ENCODE results near the gene ECEL1.

Gene ECEL1

GRCh38 chr2:232497348-232497747 lies 9.7 kb upstream of the ECEL1 start:
- DNase-seq, result no peak

DNA sequence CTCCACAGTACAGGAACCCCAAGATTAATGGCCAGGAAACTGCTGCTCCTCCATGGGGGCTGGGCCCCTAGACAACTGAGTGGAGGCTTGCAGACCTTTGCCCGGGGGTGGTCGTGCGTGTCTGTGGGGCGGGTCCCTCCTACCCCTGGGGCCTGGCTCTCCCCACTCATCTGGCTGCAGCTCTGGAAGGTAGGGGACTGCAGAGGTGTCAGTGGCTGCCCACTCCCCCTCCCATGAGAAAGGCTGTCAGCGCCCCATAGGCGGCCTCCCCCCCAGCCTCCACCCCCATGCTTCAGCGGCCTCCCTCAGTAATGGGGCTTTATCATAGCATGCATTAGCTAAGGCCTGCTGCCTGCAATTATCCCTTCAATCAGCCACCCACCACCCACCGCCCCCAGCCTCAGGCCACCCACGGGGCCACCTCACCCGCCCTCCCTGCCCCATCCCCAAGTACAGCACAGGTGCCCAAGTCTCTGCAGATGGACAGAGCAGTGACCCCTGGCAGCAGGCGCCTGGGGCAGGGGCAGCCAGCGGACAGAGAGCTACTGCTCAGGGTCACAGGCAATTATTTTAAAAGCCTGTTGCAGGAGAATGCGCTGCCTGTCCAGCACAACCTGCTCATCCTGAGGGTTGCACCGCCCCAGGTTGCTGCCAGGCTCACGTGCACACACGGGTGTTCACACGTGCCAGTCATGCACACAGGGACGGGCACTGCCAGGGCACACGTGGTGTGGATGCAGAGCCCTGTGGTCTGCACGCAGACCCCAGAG lies 9.1 kb upstream of the ECEL1 start:
- no peak for DNase-seq

DNA sequence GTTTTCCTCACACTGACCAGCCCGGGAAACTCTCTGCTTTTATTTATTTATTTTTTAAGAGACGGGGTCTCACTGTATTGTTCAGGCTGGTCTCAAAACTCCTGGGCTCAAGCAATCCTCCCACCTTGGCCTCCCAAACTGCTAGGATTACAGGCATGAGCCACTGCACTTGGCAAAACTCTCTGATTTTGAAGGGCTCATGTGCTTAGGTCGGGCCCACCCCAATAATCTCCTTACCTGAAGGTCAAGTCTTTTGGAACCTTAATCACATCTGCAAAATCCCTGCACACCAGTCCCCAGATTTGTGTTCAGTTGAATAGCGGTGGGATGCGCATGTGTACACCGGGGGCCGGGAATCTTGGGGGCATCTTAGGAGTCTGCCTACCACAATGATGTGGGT lies 7.7 kb upstream of the ECEL1 start:
- DNase-seq, result no peak

- DNase-seq, result no peak
These were observed 6.9 kb upstream of the ECEL1 start for GRCh38 chr2:232494542-232494941.

- DNase-seq, result no peak
These were observed 6.3 kb upstream of the ECEL1 start for GRCh38 chr2:232493701-232494474.

GRCh38 chr2:232492963-232493700 lies 5.5 kb upstream of the ECEL1 start:
- no peak for DNase-seq

DNA sequence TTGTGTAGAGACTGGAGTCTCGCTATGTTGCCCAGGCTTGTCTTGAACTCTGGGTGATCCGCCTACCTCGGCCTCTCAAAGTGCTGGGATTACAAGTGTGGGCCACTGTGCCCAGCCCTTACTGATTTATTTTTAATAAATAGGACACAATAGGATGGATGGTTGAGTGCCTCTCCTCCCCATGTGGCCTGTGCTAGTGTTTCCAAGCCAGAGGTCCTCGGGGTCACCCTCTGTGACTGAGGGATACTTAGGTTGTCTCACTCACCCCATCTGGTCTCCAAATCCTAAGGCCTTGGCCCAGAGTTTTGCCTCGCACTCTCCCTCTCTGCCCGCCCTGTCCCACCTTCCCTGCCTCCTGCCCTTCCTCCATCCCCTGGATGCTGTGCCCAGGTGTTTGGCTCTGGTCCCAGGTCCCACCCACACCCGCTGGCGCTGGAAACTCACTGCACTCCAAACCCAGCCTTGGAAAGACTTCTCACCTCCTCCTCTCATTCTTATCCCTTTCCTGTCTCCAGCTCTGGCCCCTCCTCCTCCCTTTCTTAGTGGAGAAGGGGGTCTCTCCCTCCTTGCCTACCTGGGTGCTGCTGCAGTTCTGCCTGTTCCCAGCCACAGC lies 4.7 kb upstream of the ECEL1 start:
- no peak for DNase-seq

GRCh38 chr2:232491139-232491780 lies 3.6 kb upstream of the ECEL1 start:
- no peak for DNase-seq

DNA sequence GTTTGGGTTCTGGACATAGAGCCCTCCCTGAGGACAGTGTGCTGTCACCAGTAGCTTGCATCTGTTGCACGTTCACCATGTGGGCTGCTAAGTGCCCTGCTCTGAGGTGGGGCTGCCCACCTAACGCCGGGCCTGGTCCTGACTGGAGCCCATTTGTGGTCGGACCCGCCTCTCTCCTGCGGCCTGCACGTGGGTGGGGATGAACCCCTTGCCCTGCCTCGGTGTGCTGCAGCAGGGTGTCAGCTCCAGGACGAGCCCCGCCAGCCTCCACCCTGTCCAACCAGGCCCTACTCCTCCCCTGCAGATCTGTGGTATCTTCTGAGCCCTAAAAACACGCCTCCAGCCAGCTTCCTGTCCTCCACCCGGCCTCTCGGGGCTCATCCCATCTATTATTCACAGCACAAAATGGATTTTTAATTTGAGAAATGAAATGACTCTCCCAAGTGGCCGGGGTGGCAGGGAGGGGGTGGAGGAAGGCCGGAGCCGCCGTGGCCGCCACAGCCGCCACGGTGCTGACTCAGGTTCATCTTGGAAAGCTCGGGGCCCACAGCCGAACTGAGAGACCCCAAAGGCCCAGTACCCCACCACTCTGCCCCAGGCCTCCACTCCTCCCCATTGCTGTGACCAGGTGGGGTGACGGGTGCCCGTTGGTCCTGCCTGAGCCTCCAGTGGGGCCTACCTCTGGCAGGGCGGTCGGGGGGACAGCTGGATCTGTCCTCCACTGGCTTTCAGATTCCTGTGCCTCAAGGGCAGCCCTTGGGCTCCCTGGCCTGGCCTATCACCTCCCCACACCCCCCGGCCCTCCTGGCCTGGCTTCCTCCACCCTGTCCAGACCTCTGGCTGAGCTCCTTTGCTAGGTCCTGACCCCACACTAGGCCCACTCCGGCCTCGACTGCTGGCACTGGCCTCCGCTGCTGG lies 2.8 kb upstream of the ECEL1 start:
- DNase-seq, result no peak

DNA sequence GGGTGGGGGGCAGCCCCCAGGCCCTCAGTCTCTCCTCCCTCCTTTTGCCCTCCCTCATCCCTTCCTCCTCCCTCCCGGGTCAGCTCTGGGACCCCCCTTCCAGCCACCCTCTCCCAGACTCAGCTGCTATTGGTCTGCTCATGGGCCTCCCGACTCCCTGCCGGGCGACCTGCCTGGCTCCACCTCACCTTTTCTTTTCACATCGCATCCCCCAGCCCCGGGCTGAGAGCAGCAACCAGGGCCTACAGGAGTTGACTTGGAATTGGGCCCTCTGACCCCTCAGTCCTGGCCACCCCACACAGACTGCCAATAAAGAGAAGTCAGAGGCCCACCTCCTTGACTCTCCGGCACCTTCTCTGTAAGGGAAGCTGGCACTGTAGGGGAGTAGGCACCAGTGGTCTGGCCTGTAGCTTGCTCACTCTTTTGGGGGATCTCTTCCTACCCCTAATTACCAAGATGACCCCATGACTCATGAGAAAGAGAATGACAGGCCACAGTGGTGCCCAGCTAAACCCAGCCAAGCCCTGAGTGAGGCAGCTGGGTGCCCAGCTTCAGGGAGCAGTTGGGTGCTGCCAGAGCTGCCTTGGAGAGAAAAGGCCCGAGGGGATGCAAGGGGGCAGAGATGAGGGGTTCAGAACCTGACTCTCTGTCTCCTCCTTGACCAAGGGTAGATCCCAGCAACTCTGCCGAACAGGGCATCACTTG lies 2.0 kb upstream of the ECEL1 start:
- DNase-seq, result no peak

DNA sequence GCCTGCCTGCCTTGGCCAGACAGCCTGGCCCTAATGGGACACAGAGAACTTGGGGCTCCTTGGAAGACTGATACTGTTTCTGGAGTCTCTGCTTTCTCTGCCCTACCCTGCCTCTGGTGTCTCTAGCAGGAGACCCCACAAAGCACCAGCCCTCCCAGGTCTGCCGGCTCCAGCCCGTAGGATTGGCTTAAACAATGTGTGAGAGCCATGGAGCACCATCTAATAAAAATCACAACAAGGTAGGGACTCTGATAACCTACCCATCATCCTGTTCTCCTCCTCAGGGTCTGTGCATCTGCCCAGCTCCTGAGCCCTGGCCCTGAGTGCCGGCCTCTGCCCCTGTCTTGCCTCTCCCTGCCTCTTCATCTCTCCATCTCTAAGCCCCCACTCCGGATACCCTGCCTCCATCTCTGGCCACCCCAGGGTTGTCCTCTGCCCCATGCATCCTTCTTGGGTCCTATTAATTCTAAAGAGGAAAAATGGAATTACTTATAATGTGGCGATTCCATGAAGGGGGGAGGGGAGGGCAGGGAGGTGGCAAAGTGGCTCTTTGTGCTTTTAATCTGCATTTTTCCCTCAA lies 1.2 kb upstream of the ECEL1 start:
- DNase-seq, result no peak

DNA sequence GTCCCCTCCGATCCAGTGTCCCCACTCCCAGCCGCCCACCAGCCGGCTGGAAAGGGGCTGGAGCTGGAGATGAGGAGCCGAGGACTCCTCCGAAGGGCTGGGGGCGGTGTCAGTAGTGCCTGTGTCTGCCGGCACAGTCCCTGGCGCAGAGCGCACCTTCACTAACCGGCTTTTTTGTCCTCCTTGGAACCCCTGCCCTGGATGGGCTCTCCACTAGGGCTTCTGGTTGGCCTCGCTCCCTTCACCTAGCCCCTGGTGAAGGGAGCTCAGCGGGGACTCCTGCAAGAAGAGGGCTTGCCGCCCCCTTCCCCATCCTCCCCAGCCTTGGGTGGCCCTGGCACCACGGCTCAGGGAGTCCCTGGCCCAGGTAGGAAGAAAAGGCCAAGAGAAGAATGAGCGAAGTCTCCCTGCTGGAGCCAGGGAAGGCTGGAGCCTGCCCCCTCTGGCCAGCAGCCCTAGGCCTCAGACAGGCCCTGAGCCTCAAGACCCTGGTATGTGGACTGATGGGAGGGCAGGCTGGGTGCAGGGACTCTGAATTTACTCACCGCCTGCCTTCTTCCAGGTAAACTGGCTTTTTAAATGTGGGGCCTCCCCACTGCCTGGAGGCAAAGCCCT lies 570 bp upstream of the ECEL1 start:
- DNase-seq, result no peak

DNA sequence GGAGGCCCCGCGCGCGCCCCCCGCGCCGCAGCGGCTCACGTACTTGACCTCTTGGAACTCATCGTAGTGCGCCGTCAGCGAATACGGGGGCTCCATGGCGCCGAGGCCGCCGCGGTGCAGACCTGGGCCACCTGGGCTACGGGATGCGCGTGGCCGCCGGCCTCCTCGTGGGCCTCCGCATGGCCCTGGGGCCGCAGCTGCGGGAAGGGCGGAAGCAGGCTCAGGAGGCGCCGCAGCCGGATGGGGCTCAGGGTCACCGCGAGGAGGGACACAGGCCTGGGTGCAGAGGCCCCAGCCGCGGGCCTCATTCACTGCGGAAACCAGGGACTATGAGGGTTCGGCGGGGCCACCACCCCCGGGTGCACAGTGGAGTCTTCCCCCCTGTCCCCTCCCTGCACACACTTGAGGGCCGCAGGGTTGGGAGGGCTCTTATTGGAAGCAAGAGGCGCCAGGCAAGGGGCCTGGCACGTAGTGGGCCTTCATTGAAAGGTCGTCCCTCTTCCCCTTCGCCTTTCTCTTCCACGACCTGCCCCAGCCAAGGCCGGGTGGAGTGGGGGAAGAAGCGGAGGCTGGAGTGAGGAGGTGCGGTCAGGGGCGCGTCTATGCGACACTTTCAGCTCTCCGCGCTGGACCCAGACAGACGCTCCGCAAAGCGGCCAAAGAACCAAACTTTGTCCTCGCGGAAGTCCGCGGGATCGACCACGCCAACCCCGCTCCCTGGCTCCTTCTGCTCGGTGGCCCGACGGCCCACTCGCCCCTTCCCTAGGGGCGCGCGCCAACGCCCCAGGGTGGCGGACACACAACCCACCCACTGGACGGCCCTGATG lies 863 bp downstream of the ECEL1 start:
- no peak for DNase-seq

GRCh38 chr2:232485757-232486557 lies 1.7 kb downstream of the ECEL1 start:
- DNase-seq, result no peak

DNA sequence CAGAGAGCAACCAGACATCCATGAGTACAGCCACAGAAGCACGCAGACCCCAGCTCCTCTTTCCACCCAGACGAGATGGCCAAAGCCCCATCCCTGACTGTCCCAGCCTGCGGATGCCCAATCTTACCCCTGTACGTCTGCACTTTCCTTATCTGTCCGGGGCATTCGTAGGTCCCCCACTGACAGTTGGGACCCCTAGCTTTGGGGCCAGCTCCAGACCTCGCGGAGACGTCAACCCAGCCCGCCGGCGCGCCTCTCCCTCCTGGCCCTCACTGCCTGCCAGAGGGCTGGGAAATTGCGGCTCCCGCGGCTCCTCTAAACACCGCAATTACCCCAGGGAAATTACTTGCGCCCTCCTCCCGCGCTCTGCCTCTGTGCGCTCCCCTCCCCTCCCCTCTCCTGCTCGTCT lies 2.3 kb downstream of the ECEL1 start:
- DNase-seq, result no peak

- no peak for DNase-seq
These were observed 2.8 kb downstream of the ECEL1 start for GRCh38 chr2:232484628-232485347.

DNA sequence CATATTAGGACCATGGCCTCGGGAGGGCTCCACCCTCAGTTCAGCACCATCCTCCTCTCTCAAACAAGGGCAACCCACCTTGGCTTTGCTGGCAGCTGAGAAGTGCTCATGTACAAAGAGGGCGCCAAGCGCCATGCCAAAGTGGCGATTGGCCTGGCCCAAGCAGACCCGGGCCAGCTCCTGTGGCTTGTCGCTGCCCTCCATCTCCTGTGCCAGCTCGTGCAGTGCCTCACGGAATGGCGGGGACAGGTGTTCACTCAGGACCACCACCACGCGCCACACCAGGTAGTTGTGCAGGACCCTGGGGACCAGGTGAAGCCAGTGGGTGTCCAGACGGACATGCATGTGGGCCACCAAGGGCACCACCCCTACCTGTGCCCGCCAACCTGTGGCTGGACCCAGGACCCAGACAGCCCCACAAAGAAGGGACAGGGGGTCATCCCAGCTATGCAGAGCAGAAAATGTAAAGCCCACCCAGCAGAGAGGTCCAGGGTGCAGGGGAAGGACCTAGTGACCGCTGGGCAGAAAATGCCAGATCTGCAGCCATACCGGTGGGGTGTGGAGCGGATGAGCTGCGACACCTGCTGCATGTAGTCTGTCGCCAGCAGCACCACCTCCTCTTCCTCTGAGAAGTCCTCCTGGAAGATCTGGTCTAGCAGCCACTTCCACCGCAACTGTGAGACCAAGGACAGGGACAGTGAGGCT lies 3.6 kb downstream of the ECEL1 start:
- DNase-seq, result no peak
